C4-2B (cell line): Measurements from ENCODE around the gene MXD3.
A peak's percentile ranks its signal among the peaks of the same experiment; 100 is the strongest.

Source experiments
- H3K27ac ChIP-seq: fragments of 450-650 bp; 2 replicates; pipeline ENCODE4 v1.5.1; 2017
- ZFX ChIP-seq: fragments of 450-650 bp; IDR thresholded peaks from 2 replicates; pipeline ENCODE4 v1.6.1; 2017
- TF ChIP-seq, protein P1 (sequence below): fragments of 450-650 bp; conservative IDR thresholded peaks from 2 replicates; pipeline ENCODE4 v1.5.1; 2017; ENCODE audit warnings: mild to moderate bottlenecking

MXD3 gene

DNA sequence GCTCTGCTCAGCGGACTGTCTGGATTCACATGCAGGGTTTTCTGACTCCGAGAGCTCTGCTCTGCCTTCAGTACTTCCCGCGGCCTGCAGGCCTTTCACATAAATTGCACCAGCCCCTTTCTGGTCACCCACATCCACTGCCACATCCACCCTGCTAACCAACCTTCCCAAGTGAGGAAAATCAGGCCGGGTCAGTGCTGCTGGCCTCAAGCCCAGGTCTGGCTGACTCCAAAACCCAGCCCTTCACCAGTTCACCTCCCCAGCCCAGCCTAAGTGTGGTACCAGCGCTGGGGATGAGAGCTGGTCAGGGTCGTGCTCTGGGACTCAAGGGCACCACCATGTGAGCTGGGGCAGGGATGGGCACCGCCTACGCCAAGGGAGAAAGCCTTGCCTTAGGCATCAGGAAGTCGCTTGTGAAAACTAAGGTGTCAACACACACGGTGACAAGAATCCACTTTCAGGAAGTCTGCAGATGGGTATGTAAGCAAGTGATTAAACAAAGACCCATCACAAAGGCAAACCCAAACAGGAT, 27.5 kb upstream of the MXD3 start:
- peak overlapping the region; percentile 37 for H3K27ac ChIP-seq

DNA sequence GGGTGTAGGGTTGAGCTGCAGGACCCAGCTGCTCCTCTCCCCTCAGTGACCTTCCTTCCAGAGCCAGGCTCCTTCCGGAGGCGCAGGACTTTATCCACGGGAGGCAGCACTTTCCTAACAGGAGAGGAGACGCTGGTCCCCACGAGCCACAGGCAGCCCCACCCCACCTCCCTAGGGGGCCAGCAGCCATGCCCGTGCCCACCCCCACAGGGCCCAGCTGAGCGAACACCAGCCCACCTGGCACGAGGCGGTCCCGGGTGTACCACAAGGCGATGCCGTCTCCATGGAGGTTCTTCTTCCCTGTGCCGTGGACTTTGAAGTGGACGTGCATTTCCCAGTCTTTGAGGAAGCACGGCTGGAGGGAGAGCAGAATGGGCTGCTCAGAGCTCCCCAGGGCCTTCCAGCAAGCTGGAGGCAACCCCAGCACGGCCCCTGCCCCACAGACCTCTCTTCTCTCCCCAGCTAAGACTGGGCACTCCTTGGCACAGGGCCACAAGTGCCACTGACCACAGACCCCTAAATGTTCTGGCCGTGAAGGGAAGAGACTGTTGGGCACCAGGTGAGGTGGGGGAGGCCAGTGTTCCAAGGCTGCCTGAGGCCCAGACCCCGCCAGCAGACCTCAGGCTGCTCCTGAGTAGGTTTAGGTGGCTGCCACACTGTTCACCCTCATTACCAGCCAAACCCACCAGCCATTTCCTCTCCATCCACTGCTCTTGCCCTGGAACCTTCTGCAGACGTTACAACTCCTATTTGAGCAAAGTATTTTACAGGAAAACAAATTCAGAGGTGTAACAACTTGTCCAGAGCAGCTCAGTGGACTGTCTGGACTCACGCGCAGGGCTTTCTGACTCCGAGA, 26.8 kb upstream of the MXD3 start:
- no peak for TF ChIP-seq ZFX
- TF ChIP-seq, protein P1, sequence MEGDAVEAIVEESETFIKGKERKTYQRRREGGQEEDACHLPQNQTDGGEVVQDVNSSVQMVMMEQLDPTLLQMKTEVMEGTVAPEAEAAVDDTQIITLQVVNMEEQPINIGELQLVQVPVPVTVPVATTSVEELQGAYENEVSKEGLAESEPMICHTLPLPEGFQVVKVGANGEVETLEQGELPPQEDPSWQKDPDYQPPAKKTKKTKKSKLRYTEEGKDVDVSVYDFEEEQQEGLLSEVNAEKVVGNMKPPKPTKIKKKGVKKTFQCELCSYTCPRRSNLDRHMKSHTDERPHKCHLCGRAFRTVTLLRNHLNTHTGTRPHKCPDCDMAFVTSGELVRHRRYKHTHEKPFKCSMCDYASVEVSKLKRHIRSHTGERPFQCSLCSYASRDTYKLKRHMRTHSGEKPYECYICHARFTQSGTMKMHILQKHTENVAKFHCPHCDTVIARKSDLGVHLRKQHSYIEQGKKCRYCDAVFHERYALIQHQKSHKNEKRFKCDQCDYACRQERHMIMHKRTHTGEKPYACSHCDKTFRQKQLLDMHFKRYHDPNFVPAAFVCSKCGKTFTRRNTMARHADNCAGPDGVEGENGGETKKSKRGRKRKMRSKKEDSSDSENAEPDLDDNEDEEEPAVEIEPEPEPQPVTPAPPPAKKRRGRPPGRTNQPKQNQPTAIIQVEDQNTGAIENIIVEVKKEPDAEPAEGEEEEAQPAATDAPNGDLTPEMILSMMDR: no peak
- H3K27ac ChIP-seq: peak overlapping the region; percentile 37

More for the DNA sequence above, 27.5 kb upstream of the MXD3 start:
- TF ChIP-seq ZFX: no peak
- TF ChIP-seq, protein P1: no peak

DNA sequence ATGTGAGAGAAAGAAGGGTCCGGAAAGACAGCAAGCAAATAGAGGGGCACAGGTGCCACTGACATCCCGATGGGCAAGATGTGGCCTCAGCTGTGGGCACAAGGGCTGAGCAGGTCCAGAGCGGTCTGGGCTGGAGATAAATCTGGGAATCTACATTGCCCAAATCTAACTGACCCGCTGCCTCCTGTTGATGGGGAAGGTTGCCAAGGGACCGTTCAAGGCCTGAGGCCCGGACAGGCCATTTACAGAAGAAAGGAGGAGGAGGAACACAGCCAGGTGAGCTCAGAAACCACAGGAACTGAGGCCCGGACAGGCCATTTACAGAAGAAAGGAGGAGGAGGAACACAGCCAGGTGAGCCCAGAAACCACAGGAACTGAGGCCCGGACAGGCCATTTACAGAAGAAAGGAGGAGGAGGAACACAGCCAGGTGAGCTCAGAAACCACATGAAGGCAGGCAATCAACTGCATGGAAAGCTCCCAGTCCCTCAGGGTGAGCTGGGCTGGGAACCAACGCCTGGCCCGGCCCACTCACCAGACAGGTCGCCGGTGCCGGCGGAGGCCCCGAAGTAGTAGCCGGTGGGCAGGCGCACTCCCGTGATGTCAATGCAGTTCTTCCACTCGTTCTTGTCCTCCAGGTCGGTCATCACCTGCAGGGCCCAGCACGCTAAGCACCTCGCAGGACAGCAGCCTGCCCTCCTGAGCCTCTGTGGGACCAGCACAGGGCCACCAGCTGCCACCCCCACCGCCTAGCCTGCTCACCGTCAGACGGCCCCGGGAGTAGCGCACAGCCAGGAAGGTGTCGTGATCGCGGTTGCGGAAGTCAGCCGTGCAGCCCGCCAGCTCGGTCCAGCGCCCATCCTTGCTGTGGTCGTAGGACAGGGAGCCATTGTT, 25.2 kb upstream of the MXD3 start:
- TF ChIP-seq ZFX: no peak
- TF ChIP-seq, protein P1: no peak
- no peak overlapping the region for H3K27ac ChIP-seq

DNA sequence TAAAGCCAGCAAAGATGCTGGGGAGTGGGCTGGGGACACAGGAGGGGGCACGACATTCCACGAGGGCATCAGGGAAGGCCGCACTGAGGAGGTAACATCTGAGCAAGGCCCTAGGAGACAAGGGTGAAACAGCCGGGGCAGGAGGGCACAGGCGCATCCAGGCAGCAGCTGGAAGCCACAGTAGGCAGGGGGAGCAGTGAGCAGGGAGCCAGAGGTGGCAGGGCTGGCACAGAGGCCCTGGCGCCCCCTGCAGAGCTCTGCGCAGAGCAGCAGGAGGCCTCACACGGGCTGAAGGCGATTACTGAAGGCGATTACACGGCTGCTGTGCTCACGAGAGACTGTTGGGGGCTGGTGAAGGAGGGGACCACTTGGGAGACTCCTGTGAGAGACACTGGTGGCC, 24.4 kb upstream of the MXD3 start:
- TF ChIP-seq, protein P1: no peak
- TF ChIP-seq ZFX: no peak
- H3K27ac ChIP-seq: no peak overlapping the region

DNA sequence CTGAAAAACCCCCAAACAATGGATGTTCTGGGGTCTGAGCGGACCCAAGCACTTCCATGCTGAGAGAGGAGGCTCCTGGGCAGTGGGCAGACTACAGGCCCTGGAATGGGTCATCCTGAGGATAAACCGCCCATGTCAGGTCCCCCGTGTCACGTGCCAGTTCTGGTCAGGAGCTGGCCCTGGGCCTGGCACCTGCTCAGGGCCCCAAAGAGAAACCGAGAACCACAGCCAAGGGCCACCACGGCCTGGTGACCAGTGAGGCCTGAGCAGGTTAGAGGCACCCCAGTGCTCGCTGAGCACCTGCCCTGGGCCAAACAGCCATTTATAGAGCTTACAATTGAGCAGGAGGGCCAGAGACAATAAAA, 24.0 kb upstream of the MXD3 start:
- no peak overlapping the region for H3K27ac ChIP-seq
- no peak for TF ChIP-seq ZFX
- TF ChIP-seq, protein P1: no peak

DNA sequence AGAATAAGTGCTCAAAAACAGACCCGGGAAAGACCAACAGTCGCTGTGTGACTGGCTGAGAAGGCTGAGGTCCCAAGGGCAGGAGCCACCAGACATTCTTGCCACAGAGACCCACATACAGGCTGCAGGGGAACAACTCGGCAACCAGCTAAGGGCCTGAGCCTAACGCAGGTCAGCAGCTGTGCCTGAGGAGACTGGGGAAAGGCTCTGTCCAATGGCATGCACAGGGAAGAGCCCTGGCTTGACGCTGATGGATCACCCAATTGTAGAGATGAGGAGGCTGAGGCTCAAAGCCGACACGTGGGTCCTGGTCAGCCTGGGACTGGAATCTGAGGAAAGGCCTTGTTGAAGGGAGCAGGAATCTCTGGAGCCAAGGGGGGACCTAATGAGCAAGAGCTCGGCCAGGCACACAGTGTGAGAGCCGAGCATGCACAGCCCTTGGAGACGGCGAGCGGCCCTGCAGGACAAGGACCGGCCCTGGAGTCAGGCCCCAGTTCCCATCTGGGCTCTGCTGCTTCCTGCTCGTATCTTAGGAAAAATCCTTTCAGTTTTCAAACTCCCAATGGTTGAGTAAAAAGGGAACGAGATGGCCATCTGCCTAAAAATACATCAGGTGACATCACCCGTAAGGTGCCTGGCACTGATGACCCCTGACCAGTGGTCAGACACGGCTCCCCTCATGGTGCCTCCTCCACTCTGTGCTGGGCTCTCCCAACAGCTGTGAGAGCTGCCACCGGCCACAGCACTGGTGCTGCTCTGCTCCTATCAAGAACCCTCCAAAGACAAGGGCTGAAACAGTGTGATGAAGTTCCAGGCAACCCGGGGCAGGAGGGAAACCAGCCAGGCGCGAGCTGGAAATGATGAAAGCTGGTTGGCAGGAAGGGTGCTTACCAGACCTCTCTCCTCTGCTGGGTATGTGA, 23.3 kb upstream of the MXD3 start:
- TF ChIP-seq ZFX: no peak
- TF ChIP-seq, protein P1: no peak
- H3K27ac ChIP-seq: no peak overlapping the region
